HG03565 (cell line): ENCODE measurements around the gene YTHDF1.
"Not testable (repeated sequence)": the region's sequence is repeated elsewhere in the genome, so short reads cannot be mapped to it uniquely, and the experiment has no call there.

Experiments
- ATAC-seq: cut with Tn5 transposase; IDR thresholded peaks from one replicate; pipeline ENCODE4 v1.9.1; 2021; ENCODE audit warnings: mild to moderate bottlenecking, moderate library complexity; ENCODE audit not compliant: unreplicated experiment

The YTHDF1 gene

GRCh38 chr20:63158845-63159244, 57.1 kb downstream of the YTHDF1 start:
- no peak for ATAC-seq

- ATAC-seq = no peak
These were observed 57.6 kb downstream of the YTHDF1 start for GRCh38 chr20:63158352-63158751.

GRCh38 chr20:63157431-63157830, 58.5 kb downstream of the YTHDF1 start:
- not testable (repeated sequence) for ATAC-seq

DNA sequence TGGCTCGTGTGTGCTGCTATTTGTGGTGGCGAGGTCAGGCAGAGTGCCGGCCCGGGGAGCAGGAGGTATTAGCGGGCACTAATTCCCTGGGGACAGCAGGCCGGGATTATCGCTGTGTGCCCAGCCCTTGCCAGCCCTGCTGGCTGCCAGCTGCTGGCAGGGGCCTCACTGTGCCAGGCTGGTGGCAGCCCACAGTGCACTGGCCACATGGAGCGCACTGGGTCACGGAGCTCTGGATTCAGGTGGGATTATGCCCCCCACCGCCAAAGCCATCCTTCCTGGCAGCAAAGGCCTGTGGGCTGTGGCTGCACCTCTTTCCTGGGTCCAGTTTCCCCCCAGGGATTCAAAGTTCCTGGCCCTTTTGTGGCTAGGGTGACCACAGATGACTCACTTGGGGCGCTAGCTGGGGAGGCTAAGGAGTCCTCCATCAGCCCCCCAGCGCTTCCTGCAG, 59.7 kb downstream of the YTHDF1 start:
- no peak for ATAC-seq

GRCh38 chr20:63155266-63156165, 60.4 kb downstream of the YTHDF1 start:
- no peak for ATAC-seq

GRCh38 chr20:63154395-63154794, 61.5 kb downstream of the YTHDF1 start:
- no peak for ATAC-seq

- ATAC-seq = no peak
These were observed 62.4 kb downstream of the YTHDF1 start for GRCh38 chr20:63153254-63154221.

GRCh38 chr20:63152322-63153253, 63.3 kb downstream of the YTHDF1 start:
- ATAC-seq = no peak

DNA sequence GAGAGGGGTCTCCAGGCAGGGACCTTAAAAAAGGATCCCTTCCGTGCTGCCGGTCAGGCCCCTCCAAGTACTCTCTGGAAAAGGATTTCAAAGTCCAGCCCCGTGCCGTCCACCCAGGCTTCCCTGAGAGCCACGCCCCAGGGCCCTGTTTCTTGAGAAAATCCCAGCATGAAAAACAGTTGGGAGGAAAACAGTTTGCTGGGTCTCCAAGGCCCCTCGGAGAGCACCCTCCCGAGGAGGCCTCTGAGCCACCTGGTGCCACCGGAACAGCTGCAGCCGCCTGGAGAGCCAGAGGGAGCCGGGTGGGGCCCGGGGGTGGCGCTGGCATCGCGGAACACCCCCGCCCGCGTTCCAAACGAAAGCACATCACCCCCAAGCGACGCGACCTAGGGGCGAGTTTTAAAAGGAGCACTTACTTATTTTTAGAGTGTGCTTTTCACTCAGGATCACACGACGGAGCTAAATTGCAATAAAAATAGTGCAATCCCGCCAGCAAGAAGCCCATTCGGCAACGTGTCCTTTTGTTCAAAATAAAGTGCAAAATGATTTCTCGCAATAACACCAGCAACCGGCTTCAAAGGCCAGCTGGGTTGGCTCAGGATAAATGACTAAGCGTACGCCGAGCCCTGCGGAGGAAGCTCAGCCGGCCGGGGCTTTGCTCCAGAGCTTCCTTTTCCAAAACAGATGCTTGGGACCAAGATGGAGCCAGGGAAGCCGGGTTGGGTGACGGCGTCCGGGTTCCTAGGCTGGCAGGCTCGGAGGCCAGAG, 64.2 kb downstream of the YTHDF1 start:
- ATAC-seq = no peak

DNA sequence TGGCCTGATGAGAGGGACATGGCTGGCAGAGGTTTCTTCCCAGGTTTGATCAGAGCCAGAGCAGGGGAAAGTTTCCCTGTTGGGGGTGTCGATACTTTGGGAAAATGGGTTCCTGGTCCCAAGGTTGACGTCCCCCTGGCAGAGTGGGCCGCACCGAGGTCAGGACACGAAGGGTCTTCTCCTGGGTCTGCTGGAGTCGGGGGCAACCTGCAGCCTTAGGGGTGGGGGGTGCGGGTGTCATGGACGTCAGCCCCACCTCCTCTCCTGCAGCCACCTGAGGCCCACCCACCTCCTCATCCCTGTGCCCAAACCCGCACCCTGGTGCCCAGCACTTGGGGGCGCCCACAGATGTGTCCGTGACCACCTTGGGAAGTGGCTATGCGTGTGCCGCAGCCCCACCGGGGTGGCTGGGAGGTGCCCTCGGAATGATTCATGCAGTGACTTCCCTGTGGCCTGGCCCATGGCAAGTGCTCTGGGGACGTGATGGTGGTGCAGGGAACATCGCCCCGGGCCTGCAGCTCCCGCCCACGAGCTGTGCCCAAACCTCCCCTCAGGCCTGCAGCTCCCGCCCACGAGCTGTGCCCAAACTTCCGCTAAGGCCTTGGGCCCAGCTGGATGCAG, 64.9 kb downstream of the YTHDF1 start:
- ATAC-seq = no peak

GRCh38 chr20:63150391-63150898, 65.5 kb downstream of the YTHDF1 start:
- ATAC-seq = no peak

GRCh38 chr20:63149531-63150192, 66.3 kb downstream of the YTHDF1 start:
- no peak for ATAC-seq

DNA sequence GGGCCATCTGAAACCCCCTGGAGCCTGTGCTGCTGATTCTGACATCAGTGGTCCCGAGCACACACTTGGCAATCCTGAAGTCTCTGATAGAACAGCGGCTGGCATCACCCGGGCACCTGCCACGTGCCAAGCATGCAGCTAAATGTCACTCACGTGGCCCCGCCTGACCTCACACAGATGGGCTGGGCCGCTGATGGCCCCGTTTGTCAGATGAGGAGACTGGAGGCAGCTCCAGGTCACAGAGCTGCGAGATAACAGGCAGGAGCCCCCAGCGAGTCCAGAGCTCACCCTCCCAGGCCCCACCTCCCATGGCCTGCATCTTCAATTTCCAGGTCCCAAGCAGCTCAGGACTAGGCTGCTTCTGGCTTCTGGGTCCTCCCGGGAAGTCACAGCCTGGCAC, 67.2 kb downstream of the YTHDF1 start:
- no peak for ATAC-seq

- ATAC-seq = no peak
These were observed 68.4 kb downstream of the YTHDF1 start for GRCh38 chr20:63147532-63147931.
